ENCODE results near the gene STAT4. TPM values are rescaled to one million over a fixed set of nuclear protein-coding genes. Genes with fewer than 3 reads are reported as not detected.

Gene STAT4
- total RNA-seq, 4 donors from 2014 or later = 1.0 to 6.6 (median 4.4) TPM

DNA sequence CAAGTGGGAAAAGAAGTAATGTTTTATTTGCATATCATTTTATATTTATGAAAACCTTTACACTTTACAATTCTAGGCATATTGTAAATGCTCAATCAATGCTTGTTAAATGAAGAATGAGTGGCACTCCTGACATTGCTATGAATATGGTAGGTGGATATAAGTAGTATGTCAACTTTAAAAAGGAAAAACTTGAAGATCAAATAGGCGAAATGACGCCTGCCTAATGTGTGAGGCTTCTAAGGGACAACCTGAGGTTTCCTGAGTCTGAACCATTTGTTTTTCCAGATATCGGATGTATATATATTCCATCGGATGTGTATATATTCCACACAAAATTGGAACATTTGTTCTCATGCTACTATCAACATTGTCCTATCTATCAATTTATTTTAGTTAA is 1.4 kb downstream of the STAT4 start:
- Histone ChIP-seq H3K9me3 (no peaks in the 10 kb centered on the region), H3K27me3 (no peaks in the 10 kb centered on the region), H3K27ac (no peak overlapping the region), H3K4me1 (peaks cover 0 to 11% of the 10 kb centered on the region in 2 donors), H3K4me3 (replicated peaks in 1 of 3) (no peak overlapping the region), H3K36me3 (no peaks in the 10 kb centered on the region)
- TF ChIP-seq, protein P1, sequence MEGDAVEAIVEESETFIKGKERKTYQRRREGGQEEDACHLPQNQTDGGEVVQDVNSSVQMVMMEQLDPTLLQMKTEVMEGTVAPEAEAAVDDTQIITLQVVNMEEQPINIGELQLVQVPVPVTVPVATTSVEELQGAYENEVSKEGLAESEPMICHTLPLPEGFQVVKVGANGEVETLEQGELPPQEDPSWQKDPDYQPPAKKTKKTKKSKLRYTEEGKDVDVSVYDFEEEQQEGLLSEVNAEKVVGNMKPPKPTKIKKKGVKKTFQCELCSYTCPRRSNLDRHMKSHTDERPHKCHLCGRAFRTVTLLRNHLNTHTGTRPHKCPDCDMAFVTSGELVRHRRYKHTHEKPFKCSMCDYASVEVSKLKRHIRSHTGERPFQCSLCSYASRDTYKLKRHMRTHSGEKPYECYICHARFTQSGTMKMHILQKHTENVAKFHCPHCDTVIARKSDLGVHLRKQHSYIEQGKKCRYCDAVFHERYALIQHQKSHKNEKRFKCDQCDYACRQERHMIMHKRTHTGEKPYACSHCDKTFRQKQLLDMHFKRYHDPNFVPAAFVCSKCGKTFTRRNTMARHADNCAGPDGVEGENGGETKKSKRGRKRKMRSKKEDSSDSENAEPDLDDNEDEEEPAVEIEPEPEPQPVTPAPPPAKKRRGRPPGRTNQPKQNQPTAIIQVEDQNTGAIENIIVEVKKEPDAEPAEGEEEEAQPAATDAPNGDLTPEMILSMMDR (IDR thresholded peaks at IDR 0.05) = no peak
- no peak for TF ChIP-seq POLR2A (IDR thresholded peaks at IDR 0.05)
- DNase-seq = no peak
- intact Hi-C loops (cut with DNase I) = no loop called here
- WGBS, 2 donors = 88 to 93% methylated on average over 4 of the region's 4 CpGs

DNA sequence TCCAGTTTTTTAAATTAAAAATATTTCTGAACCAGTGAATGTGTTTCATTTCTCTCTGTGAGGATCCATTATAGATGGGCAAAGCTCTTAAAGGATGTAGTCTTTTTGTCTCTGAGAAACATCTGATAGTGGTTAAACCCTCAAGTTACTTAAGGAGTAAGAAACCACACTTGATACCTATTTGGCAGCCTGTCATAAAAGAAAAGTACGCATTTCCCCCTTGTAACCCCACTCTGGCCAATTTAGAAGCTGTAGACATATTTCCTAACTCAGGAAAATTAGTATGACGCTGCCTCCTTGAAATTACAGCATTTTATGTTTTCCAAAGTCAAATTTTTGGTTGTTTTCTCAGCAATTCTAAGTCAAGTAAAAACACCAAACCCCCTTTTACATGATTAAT is 2.0 kb downstream of the STAT4 start:
- intact Hi-C loops (cut with DNase I) = no loop called here
- Histone ChIP-seq H3K9me3 (no peaks in the 10 kb centered on the region), H3K27ac (no peak overlapping the region), H3K27me3 (no peaks in the 10 kb centered on the region), H3K36me3 (no peaks in the 10 kb centered on the region), H3K4me3 (replicated peaks in 1 of 3) (no peak overlapping the region), H3K4me1 (peaks cover 0 to 11% of the 10 kb centered on the region in 2 donors)
- 86 to 88% methylated on average over 2 of the region's 2 CpGs for whole genome bisulfite sequencing, 2 donors
- no peak for TF ChIP-seq POLR2A (IDR thresholded peaks at IDR 0.05)
- TF ChIP-seq, protein P1 (IDR thresholded peaks at IDR 0.05) = no peak
- no peak for DNase-seq

DNA sequence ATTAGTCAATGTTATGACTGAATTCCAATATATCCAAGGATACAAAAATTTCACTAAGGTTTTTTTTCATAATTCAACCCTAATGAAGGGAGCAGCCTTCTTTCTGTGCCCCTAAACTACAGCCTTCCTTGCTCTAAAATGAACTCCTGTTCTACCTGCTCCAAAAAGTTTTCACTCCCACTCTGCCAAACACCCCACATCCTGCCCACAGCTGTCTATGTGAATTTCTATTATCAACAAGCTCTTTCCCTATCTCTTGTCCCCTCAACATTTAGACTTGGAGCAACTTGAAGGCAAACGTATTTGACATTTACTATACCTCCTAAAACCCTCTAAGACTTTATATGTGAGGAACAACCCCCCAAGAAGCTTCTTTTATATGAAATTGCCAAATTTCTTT is 2.5 kb downstream of the STAT4 start:
- 92 to 96% methylated on average over 1 of the region's 1 CpG for WGBS, 2 donors
- no peak for TF ChIP-seq POLR2A (IDR thresholded peaks at IDR 0.05)
- TF ChIP-seq, protein P1 (IDR thresholded peaks at IDR 0.05) = no peak
- Histone ChIP-seq H3K9me3 (no peaks in the 10 kb centered on the region), H3K27me3 (no peaks in the 10 kb centered on the region), H3K36me3 (no peaks in the 10 kb centered on the region), H3K4me1 (peaks cover 0 to 11% of the 10 kb centered on the region in 2 donors), H3K4me3 (replicated peaks in 1 of 3) (no peak overlapping the region), H3K27ac (no peak overlapping the region)
- DNase-seq = no peak
- intact Hi-C loops (cut with DNase I) = no loop called here

DNA sequence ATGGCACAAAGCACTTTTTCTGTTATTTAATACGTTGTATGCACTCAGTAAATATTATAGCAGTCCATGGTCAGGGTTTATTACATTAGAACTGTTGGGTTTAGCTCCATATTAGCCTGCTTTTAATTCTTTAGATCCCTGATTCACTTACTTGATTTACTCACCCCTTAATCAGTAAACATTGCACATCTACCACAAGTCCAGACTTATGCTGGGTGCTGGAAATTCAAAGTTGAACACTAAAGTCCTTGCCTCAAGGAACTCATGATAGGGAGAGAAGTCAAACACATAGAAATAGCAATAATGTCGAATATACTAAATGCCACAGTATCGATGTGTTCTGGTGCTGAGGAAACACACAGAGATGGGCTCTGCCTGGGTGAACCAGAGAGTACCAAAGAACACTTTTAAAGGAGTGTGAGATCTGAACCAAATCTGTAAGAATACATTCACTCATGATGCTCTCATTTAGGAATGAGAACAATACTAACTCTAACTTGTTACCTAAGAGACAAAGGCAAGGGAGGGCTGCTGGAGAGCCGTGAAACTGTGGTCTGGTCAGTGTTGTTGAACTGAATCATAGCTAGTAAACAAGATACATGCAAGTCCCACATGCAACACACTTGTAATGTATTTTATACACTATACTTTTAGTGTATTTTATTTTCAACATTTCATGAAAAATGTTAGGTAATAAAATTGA is 4.9 kb downstream of the STAT4 start:
- Histone ChIP-seq H3K9me3 (no peaks in the 10 kb centered on the region), H3K36me3 (no peaks in the 10 kb centered on the region), H3K27ac (no peak overlapping the region), H3K4me3 (replicated peaks in 1 of 3) (no peak overlapping the region), H3K4me1 (peaks cover 0 to 6% of the 10 kb centered on the region in 2 donors), H3K27me3 (no peaks in the 10 kb centered on the region)
- TF ChIP-seq, protein P1 (IDR thresholded peaks at IDR 0.05) = no peak
- no peak for TF ChIP-seq POLR2A (IDR thresholded peaks at IDR 0.05)
- no peak for DNase-seq
- 91 to 94% methylated on average over 4 of the region's 4 CpGs for WGBS, 2 donors
- intact Hi-C loops (cut with DNase I) = no loop called here

DNA sequence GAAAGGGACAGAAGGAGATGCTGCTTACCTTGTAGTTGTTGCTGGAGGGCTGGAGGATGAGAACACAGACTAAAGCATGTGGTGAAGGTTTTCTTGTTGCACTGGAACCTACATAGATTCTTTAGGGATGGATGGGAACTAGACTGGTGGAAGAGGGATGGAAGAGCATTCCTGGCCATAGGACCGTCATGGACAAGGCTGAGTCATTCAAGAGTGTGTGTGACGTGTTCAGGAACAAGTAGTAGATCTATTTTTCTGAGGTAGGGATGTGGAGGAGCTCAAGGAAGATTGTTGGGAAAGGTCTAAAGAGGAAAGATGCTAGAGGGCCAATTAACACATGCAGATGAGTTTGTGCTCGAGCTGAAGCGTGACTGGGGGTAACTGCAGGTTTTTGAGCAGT is 6.6 kb downstream of the STAT4 start:
- Histone ChIP-seq H3K36me3 (no peaks in the 10 kb centered on the region), H3K9me3 (no peaks in the 10 kb centered on the region), H3K27ac (no peak overlapping the region), H3K4me1 (no peaks in the 10 kb centered on the region), H3K4me3 (replicated peaks in 1 of 3) (no peak overlapping the region), H3K27me3 (no peaks in the 10 kb centered on the region)
- intact Hi-C loops (cut with DNase I) = no loop called here
- no peak for TF ChIP-seq POLR2A (IDR thresholded peaks at IDR 0.05)
- TF ChIP-seq, protein P1 (IDR thresholded peaks at IDR 0.05) = no peak
- WGBS, 2 donors = 89 to 92% methylated on average over 4 of the region's 4 CpGs
- no peak for DNase-seq

All from thyroid gland (tissue), 4 donors.